LHCN-M2 (cell line): ENCODE data around the gene HPS1. TPM values are rescaled to one million over a fixed set of nuclear protein-coding genes. Genes with fewer than 3 reads are reported as not detected.

Experiments
- DNase-seq: peaks from one replicate; pipeline ENCODE4 v3.0.0-alpha.2; 2012; ENCODE audit warnings: low read depth
- polyA plus RNA-seq: library from polyadenylated mRNA; unstranded; fragments of >200 nt; gene quantifications from one replicate; pipeline ENCODE4 v1.2.1, GENCODE V29; 2012; ENCODE audit warnings: missing spikeins
- total RNA-seq: library from RNA; depleted of rRNA; stranded (reverse); fragments of >200 nt; gene quantifications from 2 replicates; pipeline ENCODE4 v1.2.3, GENCODE V29; 2014; rRNA removed

HPS1 gene
- total RNA-seq: 37.6 and 46.0 TPM in 2 replicates
- 55.9 TPM for polyA plus RNA-seq

DNA sequence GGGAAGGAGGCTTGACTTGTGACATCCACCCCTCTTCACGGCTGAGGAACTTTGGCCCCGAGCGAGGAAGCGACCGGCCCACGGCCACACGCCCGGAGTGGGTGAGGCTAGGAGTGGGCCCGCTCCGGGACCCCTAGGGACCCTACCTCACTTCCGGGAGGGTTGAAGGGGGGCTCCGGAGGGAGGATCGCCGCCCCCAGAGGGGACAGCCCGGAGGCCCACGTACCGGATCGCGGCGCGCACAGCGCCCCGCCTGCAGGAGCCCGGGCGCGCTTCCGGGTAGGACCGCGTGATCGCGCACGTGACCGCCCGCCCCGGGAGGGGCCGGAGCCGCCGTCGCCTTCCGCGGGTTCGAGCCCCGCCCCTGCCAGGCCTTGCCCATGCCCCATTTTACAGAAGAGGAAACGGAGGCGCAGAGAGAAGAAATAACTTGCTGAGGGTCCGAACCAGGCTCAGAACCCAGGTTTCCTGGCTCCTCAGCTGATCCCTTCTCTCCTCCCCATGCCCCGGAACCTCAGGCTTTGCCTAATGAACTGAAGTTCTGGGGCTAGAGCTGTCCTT lies at the start of gene HPS1:
Gene HPS1, minus strand, starts transcription at position 275 of the 561 bp plus-strand sequence. CDS start 3,695 bp downstream, outside the sequence.
- peak; percentile 67 for DNase-seq

DNA sequence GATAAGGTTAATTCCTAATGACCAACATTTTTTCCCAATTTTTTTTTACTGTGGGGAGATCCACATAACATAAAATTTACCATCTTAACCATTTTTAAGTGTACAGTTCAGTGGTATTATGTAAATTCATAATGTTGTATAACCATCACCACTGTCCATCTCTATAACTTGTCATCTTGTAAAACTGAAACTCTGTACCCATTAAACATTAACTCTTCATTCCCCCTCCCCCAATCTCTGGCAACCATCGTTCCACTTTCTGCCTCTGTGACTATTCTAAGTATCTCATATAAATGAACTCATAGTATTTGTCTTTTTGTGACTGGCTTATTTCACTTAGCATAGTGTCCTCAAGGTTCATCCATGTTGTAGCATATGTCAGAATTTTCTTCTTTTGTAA lies 46.0 kb upstream of the HPS1 start:
- no peak for DNase-seq

DNA sequence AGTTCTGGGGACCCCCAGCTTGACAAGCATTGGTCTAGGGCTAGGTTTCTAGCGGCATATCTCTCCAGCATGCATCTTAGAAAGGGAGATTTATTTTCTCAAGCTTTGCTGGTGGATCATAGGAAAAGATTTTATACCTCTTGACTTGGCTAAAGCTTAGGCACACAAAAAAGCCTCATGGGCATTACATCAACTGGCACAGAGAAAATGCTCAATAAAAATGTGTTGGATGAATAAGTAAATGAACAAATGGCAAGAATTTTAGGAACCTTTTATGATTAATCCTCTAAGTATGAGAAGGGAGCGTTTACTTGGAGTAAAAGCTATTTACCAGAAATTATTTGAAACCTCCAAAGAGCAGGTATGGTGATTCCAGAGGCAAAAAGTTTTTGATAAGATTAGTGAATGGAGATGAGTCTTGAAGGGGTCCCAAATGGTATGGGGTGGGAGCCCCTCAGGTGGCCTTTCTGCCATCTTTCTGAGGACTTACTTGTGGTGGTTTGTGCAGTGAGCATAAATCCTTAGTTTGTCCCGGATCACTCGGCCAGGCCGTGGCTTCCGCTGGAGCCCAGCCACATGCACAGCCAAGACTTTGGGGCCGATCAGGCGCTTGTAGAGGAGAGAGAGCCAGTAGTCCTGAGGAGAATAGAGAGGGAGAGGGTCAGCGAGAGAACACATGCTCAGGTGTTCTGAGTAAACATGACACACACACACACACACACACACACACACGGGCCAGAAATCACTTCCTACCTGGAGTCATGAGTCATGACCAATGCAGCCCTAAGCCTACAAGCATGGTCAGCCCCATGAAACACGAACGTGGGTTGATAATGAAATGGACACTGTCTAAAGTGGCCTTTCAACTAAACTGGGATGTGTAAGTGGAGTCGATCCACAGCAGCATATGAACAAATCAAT lies 43.1 kb upstream of the HPS1 start:
- no peak for DNase-seq

DNA sequence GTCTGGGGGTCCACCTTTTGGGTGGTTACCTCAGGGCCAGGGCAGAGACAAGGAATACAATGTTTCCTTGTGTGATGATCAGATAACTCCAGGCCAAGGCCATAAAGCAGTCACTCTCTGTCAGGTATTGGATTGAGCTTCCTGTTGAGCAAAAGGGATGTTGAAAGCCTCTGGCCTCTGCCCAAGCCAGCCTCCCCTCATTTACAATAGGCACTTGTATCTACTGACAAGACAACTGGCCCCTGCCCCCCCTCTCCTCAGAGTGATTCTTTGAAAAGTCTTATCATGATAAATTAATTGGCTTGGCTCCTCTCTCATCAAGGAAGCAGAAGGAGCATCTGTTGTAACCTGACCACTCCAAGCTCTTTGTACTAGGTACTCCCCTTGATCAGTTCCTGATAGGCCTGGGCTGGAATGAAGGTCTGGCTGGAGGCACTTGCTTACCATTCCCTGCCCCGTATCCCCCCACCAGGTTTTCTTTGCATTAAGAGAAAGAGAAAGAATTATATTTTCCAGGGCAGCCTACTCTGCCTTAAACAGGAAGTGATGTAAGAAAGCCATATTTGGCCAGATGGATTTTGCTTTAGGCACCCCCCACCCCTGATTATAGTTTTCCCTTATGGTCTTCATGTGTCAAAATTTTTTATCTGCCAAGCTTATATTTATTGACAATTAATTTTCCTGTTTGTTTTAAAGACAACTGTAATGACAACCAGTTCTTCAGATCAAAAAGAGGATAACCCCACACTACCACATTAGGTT lies 42.1 kb upstream of the HPS1 start:
- DNase-seq: no peak

DNA sequence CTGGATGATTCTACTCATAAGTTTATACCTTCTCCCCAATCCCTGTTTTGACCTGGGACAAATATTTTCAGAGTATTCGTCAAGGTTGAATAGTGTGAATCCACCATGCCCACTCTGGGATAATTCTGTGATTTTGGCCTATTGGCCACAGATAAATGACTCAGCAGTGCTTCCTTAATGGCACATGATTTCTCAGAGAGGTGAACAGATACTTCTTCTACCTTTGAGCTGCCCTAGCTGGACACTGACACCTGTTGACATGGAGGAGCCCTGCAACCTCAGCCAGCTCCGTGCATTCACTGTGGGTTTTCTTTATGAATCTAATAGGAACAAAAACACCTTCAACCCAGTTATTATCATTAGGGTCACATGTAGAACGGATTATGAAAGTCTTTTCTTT lies 40.9 kb upstream of the HPS1 start:
- DNase-seq: no peak

DNA sequence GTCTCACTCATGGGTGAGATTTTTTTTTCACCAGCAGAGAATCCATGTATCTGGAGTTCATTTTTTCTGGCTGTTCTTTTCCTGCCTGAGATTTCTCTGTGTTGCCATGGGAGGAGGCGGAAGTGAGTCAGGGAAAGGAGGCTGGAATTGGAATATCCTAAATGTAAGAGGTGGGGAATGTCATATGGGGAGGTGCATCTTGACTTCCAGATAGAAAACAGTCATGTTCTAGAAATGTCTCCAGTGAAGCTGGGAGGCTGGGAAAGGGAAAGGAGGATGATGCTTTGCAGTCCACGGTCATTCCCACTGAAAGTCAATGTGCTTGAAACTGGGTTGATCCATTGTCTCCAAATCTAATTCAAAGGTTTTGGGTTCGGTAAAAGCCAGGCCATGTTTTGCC lies 39.7 kb upstream of the HPS1 start:
- peak; percentile 35 for DNase-seq

DNA sequence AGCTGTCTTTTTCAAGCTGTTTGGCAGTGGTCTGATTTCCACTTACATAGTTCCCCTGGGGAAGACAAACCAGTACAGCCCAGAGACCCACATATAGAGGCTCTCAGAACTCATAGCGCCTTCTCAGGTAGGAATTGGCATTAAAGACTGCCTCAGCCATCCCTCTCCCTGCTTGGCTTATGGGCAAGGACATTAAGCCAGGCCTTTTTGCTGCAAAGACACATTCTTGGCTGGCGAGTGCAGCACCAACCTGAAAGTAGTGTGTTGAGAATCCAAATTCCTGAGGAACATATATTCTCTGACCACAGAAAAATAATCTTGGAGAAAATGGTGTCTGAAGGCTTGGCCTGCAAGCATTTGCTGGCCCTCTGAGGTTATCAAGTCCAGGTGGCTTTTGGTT lies 39.2 kb upstream of the HPS1 start:
- no peak for DNase-seq

DNA sequence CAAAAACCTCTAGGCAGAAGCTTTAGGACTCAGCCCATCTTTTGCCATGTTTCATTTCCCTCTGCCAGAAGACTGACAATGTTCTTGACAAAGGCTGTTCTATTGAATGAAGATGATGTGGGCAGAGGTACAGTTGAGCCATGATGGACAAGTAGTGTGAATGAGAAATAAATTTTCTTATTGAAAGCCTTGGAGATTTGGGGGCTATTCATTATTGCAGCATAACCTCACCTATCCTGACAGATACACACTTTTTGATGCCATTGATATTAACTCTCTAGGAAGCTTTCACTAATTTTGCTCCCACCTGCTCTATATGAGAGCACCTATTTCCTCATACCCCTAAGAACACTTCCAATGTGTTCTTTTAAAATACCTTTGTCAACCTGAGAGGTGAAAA lies 36.9 kb upstream of the HPS1 start:
- DNase-seq: no peak

DNA sequence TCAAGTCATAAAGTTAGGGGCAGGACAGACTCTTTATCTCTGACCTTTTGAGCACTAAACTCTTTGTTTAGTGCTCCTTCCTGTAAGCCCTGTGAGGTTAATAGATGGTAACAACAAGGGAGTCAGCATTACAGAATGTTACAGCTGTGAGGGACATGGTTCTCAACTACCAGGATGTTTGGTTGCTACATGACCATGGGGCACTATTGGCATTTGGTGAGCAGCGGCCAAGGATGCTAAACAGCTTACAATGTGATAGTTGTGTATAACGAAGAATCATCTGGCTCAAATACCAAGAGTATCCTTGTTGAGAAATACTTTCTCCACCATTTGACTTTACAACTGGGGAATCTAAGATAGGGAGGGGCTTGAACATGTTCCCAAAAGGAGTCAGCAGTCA lies 35.4 kb upstream of the HPS1 start:
- DNase-seq: no peak

DNA sequence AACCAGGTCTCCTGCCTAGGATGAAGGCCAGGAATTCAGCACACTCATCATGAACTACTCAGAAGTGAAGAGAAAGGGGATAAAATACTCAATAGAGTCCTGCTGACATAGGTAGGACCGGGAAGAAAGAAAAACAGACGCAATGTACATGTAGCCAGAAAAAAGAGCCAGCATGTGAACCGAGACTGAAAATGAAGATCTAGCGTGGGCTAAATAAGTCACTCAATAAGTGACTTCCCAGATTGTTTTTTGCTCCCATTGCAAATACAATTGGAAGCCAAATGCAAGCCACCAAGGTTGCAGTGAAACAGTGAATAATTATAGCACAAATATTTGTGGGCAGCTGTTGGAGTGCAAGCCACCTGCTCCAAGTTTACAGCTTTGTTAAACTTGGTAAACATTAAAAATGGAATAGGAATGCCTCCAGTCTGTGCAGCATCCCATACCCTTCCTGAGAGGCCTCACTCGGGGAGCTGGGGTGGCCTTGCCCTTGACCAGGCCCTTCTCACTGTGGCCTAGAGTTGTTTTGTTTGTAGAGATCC lies 34.7 kb upstream of the HPS1 start:
- no peak for DNase-seq

DNA sequence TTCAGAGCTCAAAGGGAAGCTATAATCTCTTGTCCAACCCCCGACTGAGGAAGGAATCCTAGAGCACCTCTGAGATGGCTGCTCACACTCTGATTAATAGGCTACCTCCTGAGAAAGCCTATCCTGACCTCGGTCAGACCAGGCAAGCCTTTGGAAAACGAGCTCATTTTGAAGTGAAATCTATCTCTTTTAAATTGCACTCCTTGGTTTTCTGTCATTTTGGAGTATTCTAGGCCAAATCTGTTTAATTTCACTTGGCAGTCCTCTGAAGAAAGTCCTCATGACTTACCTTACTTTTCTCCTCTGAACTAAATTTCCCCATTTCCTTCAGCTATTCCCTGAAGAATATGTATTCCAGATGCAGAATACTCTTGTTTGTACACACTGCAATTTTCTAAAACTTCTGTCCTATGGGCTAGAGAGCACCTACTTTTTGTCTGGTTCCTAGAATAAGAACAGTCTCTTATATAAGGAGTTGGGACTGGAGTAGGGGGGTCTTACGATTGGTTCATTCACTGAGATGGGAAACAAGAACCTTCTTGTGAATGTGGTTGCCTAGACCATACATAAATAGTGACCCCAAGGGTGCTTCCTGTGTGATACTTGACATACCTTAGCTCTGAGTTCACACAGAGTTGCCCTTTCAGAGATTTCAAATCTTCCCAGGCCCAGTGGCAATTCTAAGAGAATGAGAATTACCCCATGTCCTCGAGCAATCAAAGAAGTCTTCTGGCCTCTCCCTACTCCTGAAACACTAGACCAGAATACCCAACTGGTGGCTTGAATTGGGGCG lies 31.9 kb upstream of the HPS1 start:
- no peak for DNase-seq

DNA sequence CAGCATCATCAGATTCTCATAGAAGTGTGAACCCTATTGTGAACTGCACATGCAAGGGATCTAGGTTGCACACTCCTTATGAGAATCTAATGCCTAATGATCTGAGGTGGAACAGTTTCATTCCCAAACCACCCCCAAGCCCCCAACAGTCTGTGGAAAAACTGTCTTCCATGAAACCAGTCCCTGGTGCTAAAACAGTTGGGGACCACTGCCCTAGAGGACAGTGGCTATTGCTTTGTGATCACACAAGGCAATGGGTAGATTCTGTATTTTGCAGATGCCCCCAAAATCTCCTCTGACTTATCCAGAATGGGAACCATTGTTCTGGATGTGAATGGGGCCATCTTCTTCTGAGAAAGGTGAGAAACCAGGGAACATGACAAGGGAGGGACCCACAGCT lies 31.1 kb upstream of the HPS1 start:
- no peak for DNase-seq

DNA sequence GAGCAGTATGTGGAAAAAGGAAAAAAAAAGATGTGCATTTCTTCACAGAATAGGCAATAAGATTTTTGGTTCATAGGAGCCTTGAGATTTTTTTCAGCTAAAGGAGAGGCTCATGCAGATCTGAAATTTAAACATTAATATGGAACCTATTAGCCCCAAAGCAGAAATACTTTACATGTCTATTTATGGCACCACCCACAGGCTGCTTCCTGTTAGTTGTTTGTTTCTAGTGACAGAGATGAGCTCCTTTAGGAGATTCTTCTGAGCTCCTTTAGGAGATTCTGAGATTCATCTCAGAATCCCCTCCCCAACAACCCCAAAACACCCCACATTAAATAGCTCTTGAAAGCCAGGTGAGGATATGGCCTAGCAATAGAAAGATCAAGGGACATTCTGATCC lies 27.9 kb upstream of the HPS1 start:
- no peak for DNase-seq

DNA sequence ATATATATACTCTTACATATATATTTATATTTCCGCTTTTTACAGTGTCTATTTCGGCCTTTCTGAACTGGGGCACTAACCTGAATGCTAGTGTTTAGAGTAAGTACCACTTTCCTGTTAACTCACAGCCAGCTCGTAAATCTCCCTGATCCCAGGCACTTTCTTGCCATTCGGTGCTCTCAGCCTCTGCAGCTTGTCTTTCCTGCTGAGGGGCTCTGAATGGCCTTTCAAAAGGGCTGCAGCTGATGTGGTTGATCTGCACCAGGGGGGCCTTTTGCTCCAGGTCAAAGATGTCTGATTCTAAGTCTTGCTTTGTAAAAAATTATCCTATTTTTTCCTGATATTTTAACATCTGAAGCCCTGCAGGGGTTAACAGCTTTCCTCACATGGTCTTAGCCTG lies 25.5 kb upstream of the HPS1 start:
- DNase-seq: no peak

DNA sequence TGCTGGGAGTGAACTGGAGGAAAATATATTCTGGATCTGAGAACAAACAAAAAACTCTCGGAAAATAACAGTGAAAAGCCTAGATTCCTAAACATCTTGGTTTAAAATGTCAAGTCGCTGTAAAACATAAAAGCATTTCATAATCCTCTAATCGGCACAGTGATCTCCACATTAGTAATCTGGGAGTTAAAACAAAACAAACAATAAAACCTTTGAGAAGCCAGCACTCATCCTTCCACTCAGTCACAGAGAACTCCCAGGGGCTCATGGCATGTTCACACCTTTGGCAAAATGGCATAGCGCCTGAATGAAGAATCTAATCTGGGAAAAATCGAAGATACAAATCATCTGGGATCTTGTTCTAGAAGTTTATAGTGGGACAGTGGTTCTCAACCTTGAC lies 24.1 kb upstream of the HPS1 start:
- no peak for DNase-seq

DNA sequence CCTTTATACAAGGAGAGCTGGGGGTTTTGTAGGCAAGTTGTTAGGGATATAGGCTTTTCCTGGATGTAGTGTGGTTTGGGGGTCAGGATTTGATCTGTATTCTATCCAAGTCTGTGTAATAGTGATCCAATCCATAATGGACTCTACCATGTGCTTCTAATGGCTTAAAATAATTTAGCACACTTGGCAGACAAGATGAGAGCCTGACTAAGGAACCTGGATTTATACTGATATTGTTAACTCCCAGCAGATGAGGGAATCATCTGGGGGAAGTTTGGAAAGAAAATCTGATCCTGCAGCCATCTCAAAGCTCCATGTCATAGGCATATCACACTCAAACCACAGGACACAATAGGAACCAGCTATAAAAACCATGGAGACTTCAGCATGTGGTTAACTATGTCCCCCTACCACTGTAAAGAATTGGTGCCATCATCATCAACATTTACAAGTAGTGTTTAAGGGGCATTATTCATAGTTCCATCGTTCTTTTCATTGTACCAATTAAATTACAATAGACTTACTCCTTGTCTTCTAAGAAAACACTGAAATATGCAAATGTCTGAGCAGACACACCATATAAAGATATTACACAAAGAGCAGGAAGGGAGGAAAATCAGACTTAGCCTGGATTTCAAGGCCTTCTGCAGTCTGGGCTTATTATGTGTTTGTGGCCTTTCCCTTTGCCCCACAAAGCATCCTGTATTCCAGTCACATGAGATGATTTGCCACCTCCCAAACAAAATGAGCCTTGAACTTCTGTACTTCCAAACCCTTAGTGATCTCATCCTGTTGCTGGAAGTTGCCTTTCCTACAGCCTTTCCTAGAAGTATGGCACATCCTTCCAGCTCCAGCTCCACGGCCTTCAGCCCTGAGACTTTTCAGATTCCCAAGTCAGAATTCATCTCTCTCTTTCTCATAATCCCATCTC lies 22.5 kb upstream of the HPS1 start:
- DNase-seq: no peak

DNA sequence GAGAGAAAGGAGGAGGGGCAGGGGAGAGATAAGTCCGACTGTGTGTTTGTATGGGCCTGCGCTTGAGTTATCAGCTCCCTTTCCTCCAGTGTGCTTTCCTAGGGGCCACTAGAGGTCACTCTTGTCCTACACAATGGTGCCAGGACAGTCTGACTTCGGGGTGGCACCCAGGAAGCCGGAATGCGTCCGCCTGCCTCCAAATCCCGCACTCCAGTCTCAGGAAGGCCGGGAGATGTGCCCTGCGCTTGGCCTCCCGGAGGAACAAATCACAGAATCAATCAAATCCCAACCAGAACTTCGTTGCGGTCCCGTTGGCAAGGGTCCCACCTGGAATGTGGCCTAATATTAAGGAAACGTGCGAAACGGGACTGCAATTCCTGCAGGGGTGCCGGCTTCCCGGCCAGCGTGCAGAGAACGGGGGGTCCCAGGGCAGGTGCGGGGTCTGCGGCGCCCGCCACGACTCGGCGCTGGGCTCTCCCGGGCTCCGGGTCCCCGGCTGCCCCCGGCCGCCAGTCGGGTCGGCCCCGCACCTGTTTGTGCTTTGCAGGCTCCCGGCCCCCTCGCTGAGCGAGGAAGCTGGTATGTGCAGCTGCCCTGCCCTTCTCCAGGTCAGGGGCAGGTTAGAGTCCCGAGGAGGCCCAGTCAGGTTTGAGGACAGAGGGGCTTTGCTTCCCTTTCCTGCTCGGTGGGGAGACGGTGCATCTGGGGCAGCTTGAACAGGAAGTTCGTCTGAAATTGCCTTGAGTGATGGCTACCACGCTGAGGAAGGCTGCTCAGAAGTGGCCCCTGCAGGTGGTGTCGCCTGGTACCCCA lies 21.0 kb upstream of the HPS1 start:
- peak; percentile 78 for DNase-seq

DNA sequence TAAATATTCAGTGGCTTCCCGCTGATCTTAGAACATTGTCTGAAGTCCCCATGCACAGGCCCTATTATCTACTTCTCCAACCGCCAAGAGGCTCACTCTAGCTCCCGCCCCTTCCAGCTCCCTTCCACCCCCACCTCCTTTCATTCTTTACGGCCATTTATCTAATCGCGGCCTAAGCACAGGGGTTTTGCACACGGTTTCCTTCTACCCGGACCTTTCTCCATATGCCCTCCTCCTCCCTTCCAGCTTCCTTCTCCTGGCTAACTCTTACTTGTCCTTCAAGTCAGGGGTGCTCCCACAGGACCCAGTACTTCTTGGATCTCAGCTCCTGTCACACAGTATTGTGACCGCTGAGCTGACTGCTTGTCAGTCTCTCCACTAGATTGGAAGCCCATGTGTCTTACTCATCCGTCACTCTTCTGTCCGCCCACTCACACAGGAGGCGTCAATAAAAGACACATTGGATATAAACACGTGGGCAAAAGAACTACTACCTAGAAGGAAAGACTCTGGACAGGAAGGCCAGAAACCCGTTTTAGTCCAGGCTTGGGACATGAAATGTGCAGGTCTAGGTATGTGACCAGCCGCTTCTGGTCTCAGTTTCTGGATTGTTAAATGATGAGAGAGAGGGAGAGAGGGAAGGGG lies 20.2 kb upstream of the HPS1 start:
- DNase-seq: no peak

DNA sequence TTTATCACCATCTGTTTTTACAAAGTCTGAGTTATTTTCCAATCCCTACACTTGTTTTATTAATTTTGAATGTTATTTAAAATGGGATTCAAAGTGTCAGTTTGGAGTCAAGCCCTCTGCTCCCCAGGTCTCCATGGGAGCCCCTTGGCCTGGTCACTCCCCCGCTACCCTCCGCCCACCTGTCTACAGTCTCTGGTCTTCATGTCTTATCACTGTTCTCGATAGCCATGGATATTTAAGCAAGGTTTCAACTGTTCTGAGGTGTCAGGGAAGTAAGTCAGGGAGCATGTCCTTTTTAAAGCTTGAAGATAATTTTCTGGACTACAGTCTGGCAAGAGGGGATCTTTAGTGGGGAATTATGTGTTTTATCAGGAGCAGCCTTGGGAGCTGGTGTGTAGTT lies 19.1 kb upstream of the HPS1 start:
- no peak for DNase-seq
